ENCODE data around the gene TMEM185B. TPM values are rescaled to one million over a fixed set of nuclear protein-coding genes. Genes with fewer than 3 reads are reported as not detected.

TMEM185B gene
- total and polyA plus RNA-seq, 2 of the 4 experiments (the other 2 are of a cell fraction): 17.7 to 26.1 TPM

GRCh38 chr2:120177973-120178372, 45.2 kb downstream of the TMEM185B start:
- Histone ChIP-seq H2BK20ac (ENCODE audit: low read depth, low read length) (no peak overlapping the region), H2BK120ac (ENCODE audit: low read depth, low read length) (no peak overlapping the region), H4K8ac (ENCODE audit: low read depth in 2 of 2, low read length in 2 of 2) (no peak overlapping the region), H2BK5ac (ENCODE audit: low read depth, low read length, poor library complexity, severe bottlenecking) (no peak overlapping the region), H3K4me2 (ENCODE audit: low read depth, low read length) (no peak overlapping the region), H4K5ac (ENCODE audit: low read depth, low read length) (no peak overlapping the region), H3K9me1 (ENCODE audit: insufficient read depth, low read length) (peaks cover 3% of the 10 kb centered on the region; the same call in 1 of the 2 replicates), H2BK15ac (ENCODE audit: low read depth, low read length) (no peak overlapping the region), H2AK5ac (ENCODE audit: low read depth, low read length) (no peak overlapping the region), H4K91ac (ENCODE audit: insufficient read depth, low read depth, low read length) (no peak overlapping the region), H4K20me1 (ENCODE audit: insufficient read depth, low read length) (no peaks in the 10 kb centered on the region), H3K27me3 (ENCODE audit: control insufficient read depth, insufficient read depth, low read length) (no peaks in the 10 kb centered on the region), H2AK9ac (replicated peaks; ENCODE audit: low read depth, low read length, poor library complexity) (no peak overlapping the region), H2AFZ (replicated peaks; ENCODE audit: low read length, poor library complexity) (no peak overlapping the region), H3K9ac (ENCODE audit: low read depth, low read length) (no peak overlapping the region), H3K18ac (ENCODE audit: low read depth, low read length) (no peak overlapping the region), H3K56ac (ENCODE audit: extremely low read depth, insufficient read depth, low read length) (no peak overlapping the region), H3K79me1 (ENCODE audit: low read depth in 1 of 2, low read length in 2 of 2) (no peaks in the 10 kb centered on the region), H3K23ac (ENCODE audit: low read depth, low read length) (no peak overlapping the region), H3K4me1 (ENCODE audit: control insufficient read depth, insufficient read depth, low read length) (peaks cover 5% of the 10 kb centered on the region), H3K36me3 (ENCODE audit: control insufficient read depth, insufficient read depth, low read length) (no peaks in the 10 kb centered on the region), H3K14ac (replicated peaks; ENCODE audit: low read depth, low read length) (no peak overlapping the region), H3K27ac (ENCODE audit: insufficient read depth, low read length) (no peak overlapping the region), H3K9me3 (ENCODE audit: control insufficient read depth, insufficient read depth, low read length) (no peaks in the 10 kb centered on the region), H3K4me3 (ENCODE audit: insufficient read depth, low read depth, low read length) (no peak overlapping the region), H3K4ac (ENCODE audit: low read depth, low read length) (no peak overlapping the region)
- ATAC-seq (ENCODE audit: low read depth) (no peak), DNase-seq (no peak)
- POLR2A ChIA-PET (ENCODE audit: unreplicated experiment): no interaction called here
- no TSS peak for BruUV-seq (replicated peaks)
- CTCF ChIA-PET: no interaction called here
- WGBS, 2 experiments (ENCODE audit: extremely low coverage in 2 of 2, insufficient read length in 1 of 2): 93% methylated on average over 2 of the region's 7 CpGs; no CpG with 5 or more reads in 1 of the 2 experiments
- dilution Hi-C loops (cut with HindIII; ENCODE audit: low sequenced_read_pairs, unreplicated experiment): no loop called here
- TF ChIP-seq CEBPB (IDR thresholded peaks at IDR 0.05; ENCODE audit: low read depth, low read length): no peak
- no peak for TF ChIP-seq RFX5 (IDR thresholded peaks at IDR 0.05; ENCODE audit: low read depth, low read length)
- TF ChIP-seq USF2 (IDR thresholded peaks at IDR 0.05; ENCODE audit: low read depth, low read length): no peak
- TF ChIP-seq MXI1 (IDR thresholded peaks at IDR 0.05; ENCODE audit: borderline replicate concordance, low read depth, low read length): no peak
- in situ Hi-C loops (cut with MboI; ENCODE audit: low sequenced_read_pairs): no loop called here
- intact Hi-C loops (cut with micrococcal nuclease): no loop called here

All from IMR-90 (cell line).